ENCODE measurements around the gene GALE.
"Not testable (repeated sequence)": the region's sequence is repeated elsewhere in the genome, so short reads cannot be mapped to it uniquely, and the experiment has no call there.

The GALE gene

DNA sequence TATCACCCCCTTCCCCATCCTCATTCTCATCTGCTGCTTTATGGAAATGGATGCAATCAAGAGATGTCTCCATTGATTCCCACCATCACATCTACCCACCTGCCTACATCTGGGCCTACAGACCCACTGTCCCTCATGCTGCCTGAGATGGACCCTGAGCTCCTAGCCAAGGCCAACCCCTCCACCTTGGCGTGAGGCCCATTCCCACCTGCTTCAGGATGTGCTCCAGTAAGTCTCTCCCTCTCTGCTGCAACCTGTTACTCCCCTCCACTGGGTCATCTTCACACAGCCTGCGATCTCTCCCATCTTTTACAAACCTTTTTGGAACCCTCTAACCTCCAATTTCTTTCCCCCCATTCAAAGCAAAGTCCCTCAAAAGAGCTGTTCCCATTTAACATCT is 4.5 kb upstream of the GALE start:
- Histone ChIP-seq H2AFZ (ENCODE audit: low read length) (no peak overlapping the region), H4K20me1 (ENCODE audit: insufficient read depth, low read length, poor library complexity, severe bottlenecking) (peaks cover 5% of the 10 kb centered on the region), H3K36me3 (ENCODE audit: insufficient read depth, low read length) (no peaks in the 10 kb centered on the region), H3K4me2 (ENCODE audit: low read depth, low read length, poor library complexity, severe bottlenecking) (no peak overlapping the region), H3K79me2 (ENCODE audit: insufficient read depth, low read length) (no peaks in the 10 kb centered on the region), H3F3A (ENCODE audit: low read depth) (no peaks in the 10 kb centered on the region), H3K9ac (ENCODE audit: low read depth, low read length, poor library complexity, severe bottlenecking) (no peak overlapping the region), H3K4me1 (ENCODE audit: insufficient read depth, low read length, poor library complexity, severe bottlenecking) (peaks cover 14% of the 10 kb centered on the region), H3K9me2 (replicated peaks; ENCODE audit: low read depth, low read length) (no peaks in the 10 kb centered on the region), H3K4me3 (ENCODE audit: low read length, poor library complexity, severe bottlenecking) (no peak overlapping the region), H3K27me3 (ENCODE audit: insufficient read depth, low read length, poor library complexity, severe bottlenecking) (no peaks in the 10 kb centered on the region), H3K9me3 (ENCODE audit: insufficient read depth, low read depth, low read length) (no peaks in the 10 kb centered on the region)
- no peak for TF ChIP-seq EZH2phosphoT487 (IDR thresholded peaks at IDR 0.05; ENCODE audit: borderline replicate concordance)
- TF ChIP-seq, protein P1, sequence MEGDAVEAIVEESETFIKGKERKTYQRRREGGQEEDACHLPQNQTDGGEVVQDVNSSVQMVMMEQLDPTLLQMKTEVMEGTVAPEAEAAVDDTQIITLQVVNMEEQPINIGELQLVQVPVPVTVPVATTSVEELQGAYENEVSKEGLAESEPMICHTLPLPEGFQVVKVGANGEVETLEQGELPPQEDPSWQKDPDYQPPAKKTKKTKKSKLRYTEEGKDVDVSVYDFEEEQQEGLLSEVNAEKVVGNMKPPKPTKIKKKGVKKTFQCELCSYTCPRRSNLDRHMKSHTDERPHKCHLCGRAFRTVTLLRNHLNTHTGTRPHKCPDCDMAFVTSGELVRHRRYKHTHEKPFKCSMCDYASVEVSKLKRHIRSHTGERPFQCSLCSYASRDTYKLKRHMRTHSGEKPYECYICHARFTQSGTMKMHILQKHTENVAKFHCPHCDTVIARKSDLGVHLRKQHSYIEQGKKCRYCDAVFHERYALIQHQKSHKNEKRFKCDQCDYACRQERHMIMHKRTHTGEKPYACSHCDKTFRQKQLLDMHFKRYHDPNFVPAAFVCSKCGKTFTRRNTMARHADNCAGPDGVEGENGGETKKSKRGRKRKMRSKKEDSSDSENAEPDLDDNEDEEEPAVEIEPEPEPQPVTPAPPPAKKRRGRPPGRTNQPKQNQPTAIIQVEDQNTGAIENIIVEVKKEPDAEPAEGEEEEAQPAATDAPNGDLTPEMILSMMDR (conservative IDR thresholded peaks at IDR 0.05; ENCODE audit: low read length) = no peak

DNA sequence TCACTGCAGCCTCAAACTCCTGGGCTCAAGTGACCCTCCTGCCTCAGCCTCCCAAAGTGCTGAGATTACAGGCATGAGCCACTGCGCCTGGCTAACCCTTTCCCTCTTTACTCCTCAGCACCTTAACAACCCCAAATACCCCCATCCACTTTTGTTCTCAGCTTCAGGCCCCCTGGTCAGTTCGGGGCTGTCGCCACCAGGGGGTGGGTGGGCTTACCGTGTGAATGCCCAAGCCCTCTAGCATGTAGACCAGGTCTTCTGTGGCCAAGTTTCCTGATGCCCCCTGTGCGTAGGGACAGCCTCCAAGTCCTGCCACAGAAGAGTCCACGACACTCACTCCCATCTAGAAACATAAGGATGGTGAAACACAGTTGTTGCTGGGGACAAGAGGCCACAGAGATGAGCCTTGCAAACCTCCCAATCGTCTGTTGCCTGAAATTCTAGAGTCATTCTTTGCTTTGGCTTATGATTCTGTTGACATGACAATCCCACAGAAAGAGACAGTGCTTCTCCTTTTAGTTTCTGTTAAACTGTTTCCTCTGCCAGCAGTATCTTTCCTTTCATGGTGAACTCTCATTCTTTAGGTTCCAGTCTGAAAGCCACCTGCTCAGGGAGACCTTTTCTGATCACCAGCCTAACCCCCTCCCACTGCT is 3.8 kb upstream of the GALE start:
- H3K9me2 ChIP-seq (replicated peaks; ENCODE audit: low read depth, low read length) = no peaks in the 10 kb centered on the region
- TF ChIP-seq, protein P1 (conservative IDR thresholded peaks at IDR 0.05; ENCODE audit: low read length) = peak; percentile 37; the same call in 1 of the 2 replicates
- TF ChIP-seq EZH2phosphoT487 (IDR thresholded peaks at IDR 0.05; ENCODE audit: borderline replicate concordance) = no peak
- H3K4me2 ChIP-seq (ENCODE audit: low read depth, low read length, poor library complexity, severe bottlenecking) = no peak overlapping the region
- no peaks in the 10 kb centered on the region for H3K9me3 ChIP-seq (ENCODE audit: insufficient read depth, low read depth, low read length)
- no peak overlapping the region for H3K4me3 ChIP-seq (ENCODE audit: low read length, poor library complexity, severe bottlenecking)
- no peaks in the 10 kb centered on the region for H3K27me3 ChIP-seq (ENCODE audit: insufficient read depth, low read length, poor library complexity, severe bottlenecking)
- no peaks in the 10 kb centered on the region; the same call in 1 of the 2 replicates for H3K79me2 ChIP-seq (ENCODE audit: insufficient read depth, low read length)
- peaks cover 9% of the 10 kb centered on the region for H4K20me1 ChIP-seq (ENCODE audit: insufficient read depth, low read length, poor library complexity, severe bottlenecking)
- H3K4me1 ChIP-seq (ENCODE audit: insufficient read depth, low read length, poor library complexity, severe bottlenecking) = peaks cover 21% of the 10 kb centered on the region
- no peak overlapping the region for H3K9ac ChIP-seq (ENCODE audit: low read depth, low read length, poor library complexity, severe bottlenecking)
- no peaks in the 10 kb centered on the region for H3K36me3 ChIP-seq (ENCODE audit: insufficient read depth, low read length)
- H3F3A ChIP-seq (ENCODE audit: low read depth) = no peaks in the 10 kb centered on the region
- no peak overlapping the region for H2AFZ ChIP-seq (ENCODE audit: low read length)

GRCh38 chr1:23803674-23804073 is 3.1 kb upstream of the GALE start:
- H3K4me2 ChIP-seq (ENCODE audit: low read depth, low read length, poor library complexity, severe bottlenecking) = no peak overlapping the region
- peaks cover 9% of the 10 kb centered on the region for H4K20me1 ChIP-seq (ENCODE audit: insufficient read depth, low read length, poor library complexity, severe bottlenecking)
- no peaks in the 10 kb centered on the region for H3K9me2 ChIP-seq (replicated peaks; ENCODE audit: low read depth, low read length)
- no peak overlapping the region for H3K4me3 ChIP-seq (ENCODE audit: low read length, poor library complexity, severe bottlenecking)
- H2AFZ ChIP-seq (ENCODE audit: low read length) = no peak overlapping the region
- H3K27me3 ChIP-seq (ENCODE audit: insufficient read depth, low read length, poor library complexity, severe bottlenecking) = no peaks in the 10 kb centered on the region
- H3K9ac ChIP-seq (ENCODE audit: low read depth, low read length, poor library complexity, severe bottlenecking) = no peak overlapping the region
- no peaks in the 10 kb centered on the region for H3K9me3 ChIP-seq (ENCODE audit: insufficient read depth, low read depth, low read length)
- no peaks in the 10 kb centered on the region; the same call in 1 of the 2 replicates for H3K79me2 ChIP-seq (ENCODE audit: insufficient read depth, low read length)
- no peaks in the 10 kb centered on the region for H3K36me3 ChIP-seq (ENCODE audit: insufficient read depth, low read length)
- H3K4me1 ChIP-seq (ENCODE audit: insufficient read depth, low read length, poor library complexity, severe bottlenecking) = peaks cover 21% of the 10 kb centered on the region
- H3F3A ChIP-seq (ENCODE audit: low read depth) = no peaks in the 10 kb centered on the region
- TF ChIP-seq, protein P1 (conservative IDR thresholded peaks at IDR 0.05; ENCODE audit: low read length) = no peak
- TF ChIP-seq EZH2phosphoT487 (IDR thresholded peaks at IDR 0.05; ENCODE audit: borderline replicate concordance) = no peak

DNA sequence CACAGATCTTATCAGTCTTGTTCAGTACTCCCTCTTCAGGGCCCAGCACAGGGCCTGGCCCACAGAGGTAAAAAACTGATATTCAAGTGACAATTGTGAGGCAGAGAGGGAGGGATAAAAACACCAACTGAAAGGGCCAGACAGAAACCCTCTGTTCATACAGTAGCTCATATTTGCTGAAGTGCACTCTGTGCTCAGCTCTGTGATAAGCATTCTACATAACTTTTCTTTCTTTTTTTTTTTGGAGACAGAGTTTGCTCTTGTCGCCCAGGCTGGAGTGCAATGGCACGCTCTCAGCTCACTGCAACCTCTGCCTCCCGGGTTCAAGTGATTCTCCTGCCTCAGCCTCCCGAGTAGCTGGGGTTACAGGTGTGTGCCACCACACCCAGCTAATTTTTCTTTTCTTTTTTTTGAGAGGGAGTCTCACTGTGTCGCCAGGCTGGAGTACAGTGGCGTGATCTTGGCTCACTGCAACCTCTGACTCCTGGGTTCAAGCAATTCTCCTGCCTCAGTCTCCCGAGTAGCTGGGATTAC is 2.3 kb upstream of the GALE start:
- not testable (repeated sequence) for H3K36me3 ChIP-seq (ENCODE audit: insufficient read depth, low read length); H3F3A ChIP-seq (ENCODE audit: low read depth); H3K9me2 ChIP-seq (replicated peaks; ENCODE audit: low read depth, low read length); H3K79me2 ChIP-seq (ENCODE audit: insufficient read depth, low read length); H4K20me1 ChIP-seq (ENCODE audit: insufficient read depth, low read length, poor library complexity, severe bottlenecking); H3K4me2 ChIP-seq (ENCODE audit: low read depth, low read length, poor library complexity, severe bottlenecking); H3K27me3 ChIP-seq (ENCODE audit: insufficient read depth, low read length, poor library complexity, severe bottlenecking); H3K9ac ChIP-seq (ENCODE audit: low read depth, low read length, poor library complexity, severe bottlenecking); H2AFZ ChIP-seq (ENCODE audit: low read length); H3K9me3 ChIP-seq (ENCODE audit: insufficient read depth, low read depth, low read length); H3K4me3 ChIP-seq (ENCODE audit: low read length, poor library complexity, severe bottlenecking)
- peaks cover 19% of the 10 kb centered on the region for H3K4me1 ChIP-seq (ENCODE audit: insufficient read depth, low read length, poor library complexity, severe bottlenecking)

Measured in Loucy (cell line).